K562 (cell line): ENCODE data around the gene HMGB1. TPM values are rescaled to one million over a fixed set of nuclear protein-coding genes. Genes with fewer than 3 reads are reported as not detected.

Source experiments
- AFF1 ChIP-seq, 2 experiments: fragments of 450-650 bp; IDR thresholded peaks; 2 replicates each; pipeline ENCODE4 v1.6.1; 2018; ENCODE audit warnings: mild to moderate bottlenecking in 2 of 2, low read depth in 1 of 2; ENCODE audit not compliant: partially characterized antibody in 2 of 2
- ARNT ChIP-seq, 2 experiments: fragments of 450-650 bp; IDR thresholded peaks; 2 replicates each; pipeline ENCODE4 v1.6.1; 2016; ENCODE audit warnings: mild to moderate bottlenecking in 1 of 2
- CCNT2 ChIP-seq: IDR thresholded peaks from 2 replicates; pipeline ENCODE4 v1.6.1; 2011; ENCODE audit warnings: borderline replicate concordance, low read depth, mild to moderate bottlenecking, moderate library complexity, mixed read lengths, low read length; ENCODE audit not compliant: insufficient read length; ENCODE audit errors: extremely low read depth
- CXXC5 ChIP-seq: fragments of 250-450 bp; sonication (Bioruptor Pico); IDR thresholded peaks from 2 replicates; pipeline ENCODE4 v1.8.0; 2022; ENCODE audit warnings: inconsistent platforms, mild to moderate bottlenecking, moderate library complexity
- E2F3 ChIP-seq: fragments of 250-450 bp; sonication (Bioruptor Pico); IDR thresholded peaks from 2 replicates; pipeline ENCODE4 v1.4.0; 2020; ENCODE audit warnings: mild to moderate bottlenecking
- FOXO4 ChIP-seq: fragments of 450-650 bp; formaldehyde crosslinking; IDR thresholded peaks from 2 replicates; pipeline ENCODE4 v1.4.0; 2020; ENCODE audit warnings: mild to moderate bottlenecking, moderate library complexity
- KDM1A ChIP-seq, 2 experiments: fragments of 450-650 bp; IDR thresholded peaks; 2 replicates each; pipeline ENCODE4 v1.6.1; 2016; ENCODE audit warnings: mild to moderate bottlenecking in 2 of 2
- KLF6 ChIP-seq: fragments of 250-450 bp; sonication (Bioruptor Pico); IDR thresholded peaks from 2 replicates; pipeline ENCODE4 v1.4.0; 2020; ENCODE audit warnings: mild to moderate bottlenecking, moderate library complexity, borderline replicate concordance
- L3MBTL2 ChIP-seq: fragments of 450-650 bp; IDR thresholded peaks from 2 replicates; pipeline ENCODE4 v1.6.1; 2016; ENCODE audit warnings: mild to moderate bottlenecking, moderate library complexity
- MECOM ChIP-seq: fragments of 250-450 bp; sonication (Bioruptor Pico); IDR thresholded peaks from 2 replicates; pipeline ENCODE4 v1.8.0; 2022; ENCODE audit warnings: inconsistent platforms
- MEF2A ChIP-seq: IDR thresholded peaks from 2 replicates; pipeline ENCODE4 v1.6.1; 2011; ENCODE audit warnings: low read depth, mild to moderate bottlenecking, low read length, moderate library complexity; ENCODE audit not compliant: control insufficient read depth
- MYC ChIP-seq, 2 experiments: fragments of 250-450 bp in 1 of 2; sonication (Bioruptor Pico) in 1 of 2; IDR thresholded peaks; 2 replicates each; pipeline versions ENCODE4 v1.5.1 to v1.6.1; 2012 to 2021; ENCODE audit warnings: low read depth in 2 of 2, borderline replicate concordance in 1 of 2, improper control_type of control experiment in 1 of 2, low read length in 1 of 2, mild to moderate bottlenecking in 1 of 2, moderate library complexity in 1 of 2
- POLR3G ChIP-seq: IDR thresholded peaks from 2 replicates; pipeline ENCODE4 v1.6.1; 2011; ENCODE audit not compliant: insufficient read length, insufficient replicate concordance; ENCODE audit errors: extremely low read depth
- RBM14 ChIP-seq: fragments of 200-400 bp; formaldehyde crosslinking; IDR thresholded peaks from 2 replicates; pipeline ENCODE4 v1.6.1; 2018; ENCODE audit warnings: low read depth, mild to moderate bottlenecking, low read length, moderate library complexity, borderline replicate concordance; ENCODE audit not compliant: insufficient read depth
- ZBTB34 ChIP-seq: fragments of 250-450 bp; sonication (Bioruptor Pico); IDR thresholded peaks from 2 replicates; pipeline ENCODE4 v1.8.0; 2021; ENCODE audit warnings: mild to moderate bottlenecking, moderate library complexity
- ZC3H4 ChIP-seq: sonication (generic); formaldehyde crosslinking; IDR thresholded peaks from 2 replicates; pipeline ENCODE4 v1.9.0; 2021; ENCODE audit warnings: missing genetic modification reagents, borderline replicate concordance
- ZNF277 ChIP-seq: fragments of 250-450 bp; sonication (Bioruptor Pico); IDR thresholded peaks from 2 replicates; pipeline ENCODE4 v1.8.0; 2022; ENCODE audit warnings: inconsistent platforms, mild to moderate bottlenecking, moderate library complexity, borderline replicate concordance
- ZNF431 ChIP-seq: sonication (generic); formaldehyde crosslinking; IDR thresholded peaks from 2 replicates; pipeline ENCODE4 v1.8.0; 2022; ENCODE audit warnings: mild to moderate bottlenecking, missing genetic modification reagents
- ZNF764 ChIP-seq: fragments of 250-450 bp; sonication (Bioruptor Pico); IDR thresholded peaks from 2 replicates; pipeline ENCODE4 v1.4.0; 2020; ENCODE audit warnings: low read depth, mild to moderate bottlenecking, moderate library complexity
- polyA plus RNA-seq, 8 experiments: library from polyadenylated mRNA; depleted of rRNA in 4 of 8; stranded (reverse) in 5 of 8; unstranded in 3 of 8; fragments of >200 nt; fragmentation: Nextera tagmentation in 2 of 8; fragmentation: Illumina TruSeq in 1 of 8; extraction: Ambion mirVana in 2 of 8; extraction: Trizol in 1 of 8; gene quantifications; 2 replicates each; pipeline versions ENCODE4 v1.2.1 to v1.2.3, GENCODE V29; 2011 to 2014; ENCODE audit warnings: inconsistent platforms in 1 of 8, missing spikeins in 1 of 8
- total RNA-seq, 7 experiments: library from RNA; depleted of rRNA in 6 of 7; stranded (reverse); fragments of >200 nt in 6 of 7; fragmentation: Illumina TruSeq in 2 of 7; extraction: Trizol in 2 of 7; gene quantifications; 2 replicates each; pipeline versions ENCODE4 v1.2.1 to v1.2.3, GENCODE V29; 2011 to 2021; ENCODE audit warnings: low replicate concordance in 1 of 7

The HMGB1 gene
- total and polyA plus RNA-seq, 9 of the 15 experiments (the other 6 are each of a cell fraction or from before 2014, with no cell fraction given), result 442 to 1,896 (median 933) TPM

- TF ChIP-seq AFF1 (IDR thresholded peaks at IDR 0.05; ENCODE audit: low read depth in 1 of 2, partially characterized antibody in 2 of 2) (no peak), ZNF277 (CRISPR knock-in tag) (no peak), MYC (IDR thresholded peaks at IDR 0.05; ENCODE audit: low read depth, low read length) (peak; percentile 68), MYC (CRISPR knock-in tag; IDR thresholded peaks at IDR 0.05; ENCODE audit: borderline replicate concordance, low read depth) (no peak), FOXO4 (CRISPR knock-in tag) (no peak), ZC3H4 (no peak), ZNF764 (CRISPR knock-in tag) (no peak), KLF6 (no peak), ARNT (IDR thresholded peaks at IDR 0.05) (no peak), CCNT2 (no peak), KDM1A (IDR thresholded peaks at IDR 0.05) (no peak), ZNF431 (CRISPR knock-in tag) (peak; percentile 89), POLR3G (no peak), E2F3 (CRISPR knock-in tag) (no peak), RBM14 (no peak), MEF2A (no peak), MECOM (CRISPR knock-in tag) (no peak), L3MBTL2 (peak; percentile 96), ZBTB34 (CRISPR knock-in tag) (no peak), CXXC5 (CRISPR knock-in tag) (peak; percentile 78)
Observed at GRCh38 chr13:30408319-30409101, 57.2 kb downstream of the HMGB1 start (continued).
